ENCODE measurements around the gene S1PR5. TPM values are rescaled to one million over a fixed set of nuclear protein-coding genes. Genes with fewer than 3 reads are reported as not detected.

The S1PR5 gene
- polyA plus RNA-seq, 3 donors, result 0.18 to 0.46 TPM; not detected in 1

DNA sequence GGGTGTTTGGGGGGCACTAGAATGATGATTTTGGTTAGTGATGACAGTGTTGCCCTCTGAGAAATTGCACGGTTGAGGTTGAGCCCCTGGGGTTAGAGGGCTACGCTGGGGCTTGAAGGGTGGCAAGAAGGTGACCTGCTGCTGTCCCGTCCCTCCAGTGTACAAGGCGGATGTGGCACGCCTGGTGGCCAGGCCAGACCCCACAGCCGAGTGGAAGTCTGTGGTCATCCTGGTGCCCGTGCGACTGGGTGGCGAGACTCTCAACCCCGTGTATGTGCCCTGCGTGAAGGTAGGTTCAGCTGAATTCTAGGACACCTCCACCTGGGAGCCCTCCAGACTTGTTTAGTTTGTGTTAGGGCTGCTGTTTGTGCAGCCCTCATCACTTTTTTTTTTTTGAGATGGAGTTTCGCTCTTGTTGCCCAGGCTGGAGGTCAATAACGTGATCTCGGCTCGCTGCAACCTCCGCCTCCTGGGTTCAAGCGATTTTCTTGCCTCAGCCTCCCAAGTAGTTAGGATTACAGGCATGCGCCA is 31.6 kb upstream of the S1PR5 start:
- Mint-ChIP-seq H3K27me3 (ENCODE audit: low read depth in 3 of 3) (peaks cover 0 to 3% (median 0%) of the 10 kb centered on the region in 3 donors), H3K4me1 (peaks cover 19% of the 10 kb centered on the region)
- peaks cover 13 to 18% of the 10 kb centered on the region in 2 donors for H3K4me1 ChIP-seq (ENCODE audit: control insufficient read depth in 1 of 2, insufficient read depth in 2 of 2, low read length in 2 of 2)

DNA sequence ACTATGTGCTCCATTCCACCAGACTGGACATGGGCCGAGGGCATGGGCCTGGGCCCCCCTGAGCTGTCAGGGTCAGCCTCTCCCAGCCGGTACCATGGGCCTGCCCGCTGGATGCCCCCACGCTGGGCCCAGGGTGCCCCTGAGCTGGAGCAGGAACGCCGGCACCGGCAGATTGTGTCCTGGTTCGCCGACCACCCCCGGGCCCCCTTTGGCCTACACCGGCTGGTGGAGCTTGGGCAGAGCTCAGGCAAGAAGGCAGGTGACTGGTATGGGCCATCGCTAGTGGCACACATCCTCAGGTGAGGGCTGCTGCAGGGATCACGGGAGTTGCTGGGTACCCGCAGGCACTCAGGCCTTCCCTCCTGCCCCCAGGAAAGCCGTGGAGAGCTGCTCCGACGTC is 29.6 kb upstream of the S1PR5 start:
- no peak overlapping the region for H3K27ac Mint-ChIP-seq
- peaks cover 0 to 3% (median 0%) of the 10 kb centered on the region in 7 donors for H3K9me3 Mint-ChIP-seq
- Histone ChIP-seq H3K4me3 (replicated peaks in 1 of 3; ENCODE audit: low read depth in 2 of 3, low read length in 3 of 3) (no peak overlapping the region), H3K4me2 (replicated peaks; ENCODE audit: extremely low read depth, low read length, poor library complexity, severe bottlenecking) (no peak overlapping the region), H2AFZ (ENCODE audit: insufficient read depth, low read depth, low read length, poor library complexity, severe bottlenecking) (no peak overlapping the region), H4K20me1 (ENCODE audit: insufficient read depth, low read length) (peaks cover 17% of the 10 kb centered on the region), H3K9me3 (replicated peaks in 1 of 2; ENCODE audit: control insufficient read depth in 1 of 2, insufficient read depth in 1 of 2, low read length in 2 of 2) (no peaks in the 10 kb centered on the region), H3K27ac (ENCODE audit: low read depth in 1 of 2, low read length in 2 of 2) (no peak overlapping the region), H3K36me3 (replicated peaks in 1 of 2; ENCODE audit: control insufficient read depth in 1 of 2, insufficient read depth in 2 of 2, low read length in 2 of 2) (peaks cover 33 to 49% of the 10 kb centered on the region in 2 donors), H3K27me3 (ENCODE audit: control insufficient read depth in 2 of 2, insufficient read depth in 2 of 2, low read length in 2 of 2) (no peaks in the 10 kb centered on the region), H3K79me2 (ENCODE audit: insufficient read depth, low read length) (peaks cover 30% of the 10 kb centered on the region), H3K9ac (ENCODE audit: insufficient read depth, low read length, poor library complexity, severe bottlenecking) (no peak overlapping the region), H3K4me1 (ENCODE audit: control insufficient read depth in 1 of 2, insufficient read depth in 2 of 2, low read length in 2 of 2) (peaks cover 17 to 21% of the 10 kb centered on the region in 2 donors)
- WGBS (ENCODE audit: insufficient coverage), result 97% methylated on average over 16 of the region's 17 CpGs
- H3K27me3 Mint-ChIP-seq (ENCODE audit: low read depth in 3 of 3), result peaks cover 0 to 3% (median 0%) of the 10 kb centered on the region in 3 donors
- TF ChIP-seq, protein P1, sequence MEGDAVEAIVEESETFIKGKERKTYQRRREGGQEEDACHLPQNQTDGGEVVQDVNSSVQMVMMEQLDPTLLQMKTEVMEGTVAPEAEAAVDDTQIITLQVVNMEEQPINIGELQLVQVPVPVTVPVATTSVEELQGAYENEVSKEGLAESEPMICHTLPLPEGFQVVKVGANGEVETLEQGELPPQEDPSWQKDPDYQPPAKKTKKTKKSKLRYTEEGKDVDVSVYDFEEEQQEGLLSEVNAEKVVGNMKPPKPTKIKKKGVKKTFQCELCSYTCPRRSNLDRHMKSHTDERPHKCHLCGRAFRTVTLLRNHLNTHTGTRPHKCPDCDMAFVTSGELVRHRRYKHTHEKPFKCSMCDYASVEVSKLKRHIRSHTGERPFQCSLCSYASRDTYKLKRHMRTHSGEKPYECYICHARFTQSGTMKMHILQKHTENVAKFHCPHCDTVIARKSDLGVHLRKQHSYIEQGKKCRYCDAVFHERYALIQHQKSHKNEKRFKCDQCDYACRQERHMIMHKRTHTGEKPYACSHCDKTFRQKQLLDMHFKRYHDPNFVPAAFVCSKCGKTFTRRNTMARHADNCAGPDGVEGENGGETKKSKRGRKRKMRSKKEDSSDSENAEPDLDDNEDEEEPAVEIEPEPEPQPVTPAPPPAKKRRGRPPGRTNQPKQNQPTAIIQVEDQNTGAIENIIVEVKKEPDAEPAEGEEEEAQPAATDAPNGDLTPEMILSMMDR (IDR thresholded peaks at IDR 0.05), result no peak
- H3K36me3 Mint-ChIP-seq, result peaks cover 34 to 48% of the 10 kb centered on the region in 2 donors
- H3K4me3 Mint-ChIP-seq, result no peak overlapping the region
- intact Hi-C loops (cut with micrococcal nuclease), result no loop called here
- H3K4me1 Mint-ChIP-seq, result peaks cover 18% of the 10 kb centered on the region
- DNase-seq, result no peak

More for the DNA sequence above, 31.6 kb upstream of the S1PR5 start:
- no peak for DNase-seq
- peaks cover 0 to 8% (median 1%) of the 10 kb centered on the region in 7 donors for H3K9me3 Mint-ChIP-seq
- peaks cover 37% of the 10 kb centered on the region for H4K20me1 ChIP-seq (ENCODE audit: insufficient read depth, low read length)
- peaks cover 50 to 68% of the 10 kb centered on the region in 2 donors for H3K36me3 Mint-ChIP-seq
- H3K27me3 ChIP-seq (ENCODE audit: control insufficient read depth in 2 of 2, insufficient read depth in 2 of 2, low read length in 2 of 2), result no peaks in the 10 kb centered on the region
- H3K9ac ChIP-seq (ENCODE audit: insufficient read depth, low read length, poor library complexity, severe bottlenecking), result no peak overlapping the region
- peaks cover 52 to 69% of the 10 kb centered on the region in 2 donors for H3K36me3 ChIP-seq (replicated peaks in 1 of 2; ENCODE audit: control insufficient read depth in 1 of 2, insufficient read depth in 2 of 2, low read length in 2 of 2)
- TF ChIP-seq, protein P1 (IDR thresholded peaks at IDR 0.05), result no peak
- H3K27ac ChIP-seq (ENCODE audit: low read depth in 1 of 2, low read length in 2 of 2), result no peak overlapping the region
- peaks cover 29% of the 10 kb centered on the region for H3K79me2 ChIP-seq (ENCODE audit: insufficient read depth, low read length)
- peak overlapping the region in 1 of 7 donors; percentile 58 for H3K27ac Mint-ChIP-seq
- WGBS (ENCODE audit: insufficient coverage), result 94% methylated on average over 17 of the region's 18 CpGs
- no peak overlapping the region for H2AFZ ChIP-seq (ENCODE audit: insufficient read depth, low read depth, low read length, poor library complexity, severe bottlenecking)
- peaks cover 0 to 4% of the 10 kb centered on the region in 2 donors for H3K9me3 ChIP-seq (replicated peaks in 1 of 2; ENCODE audit: control insufficient read depth in 1 of 2, insufficient read depth in 1 of 2, low read length in 2 of 2)
- H3K4me3 Mint-ChIP-seq, result no peak overlapping the region
- H3K4me3 ChIP-seq (replicated peaks in 1 of 3; ENCODE audit: low read depth in 2 of 3, low read length in 3 of 3), result no peak overlapping the region
- intact Hi-C loops (cut with micrococcal nuclease), result no loop called here
- no peak overlapping the region for H3K4me2 ChIP-seq (replicated peaks; ENCODE audit: extremely low read depth, low read length, poor library complexity, severe bottlenecking)

Data from CD14-positive monocyte (primary cell).